ENCODE data around the gene SNED1. TPM values are rescaled to one million over a fixed set of nuclear protein-coding genes. Genes with fewer than 3 reads are reported as not detected.

SNED1 gene
- polyA plus RNA-seq, 2 of the 4 experiments (the other 2 are of a cell fraction) = 0.15 to 0.21 TPM

DNA sequence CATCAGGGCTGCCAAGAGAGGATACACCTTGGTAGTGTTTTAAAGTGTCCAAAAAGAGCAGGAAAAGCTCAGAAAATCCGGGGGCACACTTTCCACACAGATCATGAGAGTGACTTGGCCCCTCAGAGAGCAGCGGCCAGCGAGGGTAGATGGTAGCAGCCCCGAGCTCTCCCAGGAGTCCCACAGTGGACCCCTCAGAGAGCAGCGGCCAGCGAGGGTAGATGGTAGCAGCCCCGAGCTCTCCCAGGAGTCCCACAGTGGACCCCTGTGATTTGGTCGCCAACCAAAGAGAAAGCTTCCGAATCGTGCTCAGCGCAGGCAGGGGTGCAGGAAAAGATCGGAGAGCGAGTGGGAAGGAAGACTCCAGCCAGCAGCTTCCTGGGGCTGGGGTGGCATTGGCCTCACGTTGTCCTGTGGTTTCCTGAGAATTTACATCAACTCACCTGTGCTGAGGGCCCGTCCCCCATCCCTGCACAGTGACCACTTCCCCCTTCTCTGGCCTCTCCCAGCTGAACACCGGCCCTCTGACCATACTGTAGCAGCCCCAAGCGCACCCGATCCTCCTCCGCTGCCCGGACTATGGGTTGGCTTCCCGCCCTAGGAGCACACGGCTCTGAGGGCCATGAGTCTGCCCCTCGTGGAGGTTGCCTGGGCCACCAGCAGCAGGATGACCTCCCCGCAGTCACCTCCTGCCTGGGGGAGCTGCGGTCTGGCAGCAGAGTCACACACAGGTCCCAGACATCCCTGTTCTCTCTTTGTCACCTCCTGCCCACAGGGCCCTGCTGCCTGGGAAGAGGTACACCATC is 69.9 kb downstream of the SNED1 start (continued):
- TF ChIP-seq CHD2 (IDR thresholded peaks at IDR 0.05; ENCODE audit: low read length, partially characterized antibody) (no peak), HOXB13 (CRISPR knock-in tag; IDR thresholded peaks at IDR 0.05; ENCODE audit: low read depth) (no peak)

DNA sequence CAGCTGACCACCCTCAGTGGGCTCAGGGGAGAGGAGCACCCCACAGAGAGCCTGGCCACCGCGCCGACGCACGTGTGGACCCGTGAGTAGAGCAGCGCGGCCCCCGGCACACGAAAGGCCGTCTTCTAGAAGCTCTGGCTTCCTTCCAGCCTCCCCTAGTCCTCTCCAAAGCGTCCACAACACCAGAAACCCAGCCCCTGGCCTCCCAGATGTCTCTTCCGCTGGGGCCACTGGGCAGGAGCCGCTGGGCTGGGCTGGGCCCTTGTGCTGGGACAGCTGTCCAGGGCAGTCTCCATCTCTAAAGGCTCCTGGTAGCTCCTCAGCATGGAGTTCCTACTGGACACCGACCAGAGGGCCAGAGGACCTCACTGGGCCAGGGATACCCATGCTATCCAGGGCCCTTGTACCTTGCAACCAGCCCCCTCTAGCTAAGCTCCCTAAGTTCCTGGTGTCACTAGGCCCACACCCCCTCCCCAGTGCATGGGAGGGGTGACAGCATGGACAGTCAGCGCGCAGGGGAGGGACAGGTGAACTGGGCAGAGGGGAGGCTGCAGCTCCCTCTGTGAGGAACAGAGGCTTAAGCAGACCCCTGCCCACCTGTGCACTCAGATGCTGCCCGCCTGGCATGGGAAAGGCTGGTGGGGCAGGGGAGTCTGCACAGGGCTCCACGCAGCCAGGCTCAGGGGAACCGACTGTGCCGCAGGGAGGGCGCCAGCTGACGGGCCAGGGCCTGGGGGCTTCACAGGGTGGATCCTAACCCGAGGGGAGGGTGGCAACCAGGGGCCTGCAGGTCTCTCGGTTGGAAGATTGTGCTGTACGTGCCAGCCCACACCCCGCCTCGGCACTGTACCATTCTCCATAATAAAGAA is 70.8 kb downstream of the SNED1 start:
- Histone ChIP-seq H3K4me3 (no peak overlapping the region), H3K9me3 (no peaks in the 10 kb centered on the region), H3K4me2 (no peak overlapping the region), H3K4me1 (no peaks in the 10 kb centered on the region), H3K27ac (no peak overlapping the region)
- TF ChIP-seq CBX2 (IDR thresholded peaks at IDR 0.05; ENCODE audit: borderline replicate concordance, low read depth) = no peak
- TF ChIP-seq, protein P1, sequence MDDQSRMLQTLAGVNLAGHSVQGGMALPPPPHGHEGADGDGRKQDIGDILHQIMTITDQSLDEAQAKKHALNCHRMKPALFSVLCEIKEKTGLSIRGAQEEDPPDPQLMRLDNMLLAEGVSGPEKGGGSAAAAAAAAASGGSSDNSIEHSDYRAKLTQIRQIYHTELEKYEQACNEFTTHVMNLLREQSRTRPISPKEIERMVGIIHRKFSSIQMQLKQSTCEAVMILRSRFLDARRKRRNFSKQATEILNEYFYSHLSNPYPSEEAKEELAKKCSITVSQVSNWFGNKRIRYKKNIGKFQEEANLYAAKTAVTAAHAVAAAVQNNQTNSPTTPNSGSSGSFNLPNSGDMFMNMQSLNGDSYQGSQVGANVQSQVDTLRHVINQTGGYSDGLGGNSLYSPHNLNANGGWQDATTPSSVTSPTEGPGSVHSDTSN (IDR thresholded peaks at IDR 0.05) = no peak
- no peak for TF ChIP-seq JUN (IDR thresholded peaks at IDR 0.05)
- TF ChIP-seq, protein P2, sequence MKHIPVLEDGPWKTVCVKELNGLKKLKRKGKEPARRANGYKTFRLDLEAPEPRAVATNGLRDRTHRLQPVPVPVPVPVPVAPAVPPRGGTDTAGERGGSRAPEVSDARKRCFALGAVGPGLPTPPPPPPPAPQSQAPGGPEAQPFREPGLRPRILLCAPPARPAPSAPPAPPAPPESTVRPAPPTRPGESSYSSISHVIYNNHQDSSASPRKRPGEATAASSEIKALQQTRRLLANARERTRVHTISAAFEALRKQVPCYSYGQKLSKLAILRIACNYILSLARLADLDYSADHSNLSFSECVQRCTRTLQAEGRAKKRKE (CRISPR knock-in tag; IDR thresholded peaks at IDR 0.05; ENCODE audit: low read depth) = no peak
- TF ChIP-seq FOXS1 (CRISPR knock-in tag; IDR thresholded peaks at IDR 0.05) = no peak
- no peak for TF ChIP-seq PHF8 (IDR thresholded peaks at IDR 0.05; ENCODE audit: borderline replicate concordance, low read depth)
- ChIA-PET POLR2A (no interaction called here), CTCF (interaction anchor here (0.8 to 2.0 kb wide), 2 partner anchors 9 to 21 kb away, joined by 3 to 6 read pairs; no protein-coding TSS in a partner anchor)
- ATAC-seq = no peak
- FAIRE-seq = no peak
- no peak for DNase-seq (ENCODE audit: low read depth in 1 of 2, low spot score in 1 of 2)
- WGBS (ENCODE audit: missing lambda C conversion rate) = 84% methylated on average over 16 of the region's 28 CpGs

DNA sequence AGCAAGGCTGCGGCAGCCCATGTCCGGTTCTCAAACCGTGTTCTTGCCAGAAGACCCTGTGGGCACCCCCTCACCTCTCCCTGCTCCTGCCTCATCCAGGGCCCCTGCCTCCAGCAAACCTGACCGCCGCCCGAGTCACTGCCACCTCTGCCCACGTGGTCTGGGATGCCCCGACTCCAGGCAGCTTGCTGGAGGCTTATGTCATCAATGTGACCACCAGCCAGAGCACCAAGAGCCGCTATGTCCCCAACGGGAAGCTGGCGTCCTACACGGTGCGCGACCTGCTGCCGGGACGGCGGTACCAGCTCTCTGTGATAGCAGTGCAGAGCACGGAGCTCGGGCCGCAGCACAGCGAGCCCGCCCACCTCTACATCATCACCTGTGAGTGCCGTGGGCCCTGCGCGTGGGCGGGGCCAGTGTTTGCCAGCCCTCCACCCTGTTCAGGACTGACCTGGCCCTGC is 71.4 kb downstream of the SNED1 start:
- FAIRE-seq = no peak
- ATAC-seq = no peak
- 86% methylated on average over 13 of the region's 26 CpGs for WGBS (ENCODE audit: missing lambda C conversion rate)

DNA sequence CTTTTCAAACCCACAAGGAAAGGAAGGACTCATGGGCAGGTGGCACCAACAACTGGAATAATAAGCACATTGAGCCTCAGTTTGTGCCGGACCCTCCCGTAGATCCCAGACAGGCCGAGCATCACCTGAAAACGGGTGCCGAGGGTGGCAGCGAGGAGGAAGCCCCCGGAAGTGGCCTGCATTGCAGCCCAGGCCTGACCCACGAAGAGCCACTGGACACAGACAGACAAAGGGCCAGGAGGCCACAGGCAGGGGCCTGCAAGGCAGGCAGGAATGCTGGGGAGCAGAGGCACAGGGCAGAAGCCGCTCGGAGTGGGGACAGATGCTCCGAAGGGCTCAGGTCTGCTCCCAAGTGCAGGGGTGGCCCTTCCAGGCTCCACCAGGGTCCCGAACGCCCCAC is 71.9 kb downstream of the SNED1 start:
- 74% methylated on average over 12 of the region's 13 CpGs for WGBS (ENCODE audit: missing lambda C conversion rate)
- FAIRE-seq = no peak
- Histone ChIP-seq H3K27ac (no peak overlapping the region), H3K9me3 (no peaks in the 10 kb centered on the region), H3K4me2 (no peak overlapping the region), H3K4me1 (no peaks in the 10 kb centered on the region), H3K4me3 (no peak overlapping the region)
- ChIA-PET POLR2A (no interaction called here), CTCF (interaction anchor here (1.4 kb wide), 1 partner anchor 10 kb away, joined by 6 read pairs; no protein-coding TSS in a partner anchor)
- no peak for ATAC-seq
- DNase-seq (ENCODE audit: low read depth in 1 of 2, low spot score in 1 of 2) = no peak
- TF ChIP-seq KDM5A (IDR thresholded peaks at IDR 0.05) = no peak
- TF ChIP-seq, protein P3, sequence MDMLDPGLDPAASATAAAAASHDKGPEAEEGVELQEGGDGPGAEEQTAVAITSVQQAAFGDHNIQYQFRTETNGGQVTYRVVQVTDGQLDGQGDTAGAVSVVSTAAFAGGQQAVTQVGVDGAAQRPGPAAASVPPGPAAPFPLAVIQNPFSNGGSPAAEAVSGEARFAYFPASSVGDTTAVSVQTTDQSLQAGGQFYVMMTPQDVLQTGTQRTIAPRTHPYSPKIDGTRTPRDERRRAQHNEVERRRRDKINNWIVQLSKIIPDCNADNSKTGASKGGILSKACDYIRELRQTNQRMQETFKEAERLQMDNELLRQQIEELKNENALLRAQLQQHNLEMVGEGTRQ (IDR thresholded peaks at IDR 0.05) = no peak
- no peak for TF ChIP-seq CBX8 (IDR thresholded peaks at IDR 0.05)
- TF ChIP-seq, protein P4, sequence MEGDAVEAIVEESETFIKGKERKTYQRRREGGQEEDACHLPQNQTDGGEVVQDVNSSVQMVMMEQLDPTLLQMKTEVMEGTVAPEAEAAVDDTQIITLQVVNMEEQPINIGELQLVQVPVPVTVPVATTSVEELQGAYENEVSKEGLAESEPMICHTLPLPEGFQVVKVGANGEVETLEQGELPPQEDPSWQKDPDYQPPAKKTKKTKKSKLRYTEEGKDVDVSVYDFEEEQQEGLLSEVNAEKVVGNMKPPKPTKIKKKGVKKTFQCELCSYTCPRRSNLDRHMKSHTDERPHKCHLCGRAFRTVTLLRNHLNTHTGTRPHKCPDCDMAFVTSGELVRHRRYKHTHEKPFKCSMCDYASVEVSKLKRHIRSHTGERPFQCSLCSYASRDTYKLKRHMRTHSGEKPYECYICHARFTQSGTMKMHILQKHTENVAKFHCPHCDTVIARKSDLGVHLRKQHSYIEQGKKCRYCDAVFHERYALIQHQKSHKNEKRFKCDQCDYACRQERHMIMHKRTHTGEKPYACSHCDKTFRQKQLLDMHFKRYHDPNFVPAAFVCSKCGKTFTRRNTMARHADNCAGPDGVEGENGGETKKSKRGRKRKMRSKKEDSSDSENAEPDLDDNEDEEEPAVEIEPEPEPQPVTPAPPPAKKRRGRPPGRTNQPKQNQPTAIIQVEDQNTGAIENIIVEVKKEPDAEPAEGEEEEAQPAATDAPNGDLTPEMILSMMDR (IDR thresholded peaks at IDR 0.05) = no peak
- TF ChIP-seq MAZ (IDR thresholded peaks at IDR 0.05; ENCODE audit: borderline replicate concordance, low read depth, low read length) = no peak
- no peak for TF ChIP-seq EHMT2 (IDR thresholded peaks at IDR 0.05; ENCODE audit: low read depth)
- TF ChIP-seq HEYL (CRISPR knock-in tag; IDR thresholded peaks at IDR 0.05) = no peak
- TF ChIP-seq FOXS1 (CRISPR knock-in tag; IDR thresholded peaks at IDR 0.05) = no peak
- no peak for TF ChIP-seq EHF (CRISPR knock-in tag; IDR thresholded peaks at IDR 0.05)
- TF ChIP-seq TP53 (CRISPR knock-in tag; IDR thresholded peaks at IDR 0.05) = no peak
- TF ChIP-seq SREBF2 (IDR thresholded peaks at IDR 0.05) = no peak

More for the DNA sequence above, 71.4 kb downstream of the SNED1 start:
- TF ChIP-seq JUN (IDR thresholded peaks at IDR 0.05) (no peak), SMC3 (IDR thresholded peaks at IDR 0.05) (no peak), MYC (IDR thresholded peaks at IDR 0.05; ENCODE audit: borderline replicate concordance, low read length) (no peak), ZNF302 (CRISPR knock-in tag; IDR thresholded peaks at IDR 0.05) (no peak), CEBPB (IDR thresholded peaks at IDR 0.05) (no peak), FOXS1 (CRISPR knock-in tag; IDR thresholded peaks at IDR 0.05) (no peak), HEYL (CRISPR knock-in tag; IDR thresholded peaks at IDR 0.05) (no peak), CHD2 (IDR thresholded peaks at IDR 0.05; ENCODE audit: low read length, partially characterized antibody) (no peak), FOSB (CRISPR knock-in tag; IDR thresholded peaks at IDR 0.05) (no peak)
- TF ChIP-seq, protein P1 (IDR thresholded peaks at IDR 0.05) = no peak
- TF ChIP-seq, protein P5, sequence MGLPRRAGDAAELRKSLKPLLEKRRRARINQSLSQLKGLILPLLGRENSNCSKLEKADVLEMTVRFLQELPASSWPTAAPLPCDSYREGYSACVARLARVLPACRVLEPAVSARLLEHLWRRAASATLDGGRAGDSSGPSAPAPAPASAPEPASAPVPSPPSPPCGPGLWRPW (IDR thresholded peaks at IDR 0.05) = no peak
- H3K4me1 ChIP-seq = no peaks in the 10 kb centered on the region
- no peak overlapping the region for H3K27ac ChIP-seq
- H3K4me2 ChIP-seq = no peak overlapping the region
- no peaks in the 10 kb centered on the region for H3K9me3 ChIP-seq
- ChIA-PET POLR2A (no interaction called here), CTCF (interaction anchor here (0.8 to 2.0 kb wide), 2 partner anchors 8 to 20 kb away, joined by 3 to 6 read pairs; no protein-coding TSS in a partner anchor)
- no peak for DNase-seq (ENCODE audit: low read depth in 1 of 2, low spot score in 1 of 2)
- H3K4me3 ChIP-seq = no peak overlapping the region
